Neural cell (in vitro differentiated cells): ENCODE results near the gene SP9. TPM values are rescaled to one million over a fixed set of nuclear protein-coding genes. Genes with fewer than 3 reads are reported as not detected.

Experiments used
- H2AFZ ChIP-seq: fragments of 200-600, 300-800 bp; sonication (generic), shearing (Covaris generic); 2 replicates; pipeline ENCODE4 v1.6.0; 2014; ENCODE audit warnings: low read depth, mild to moderate bottlenecking, antibody characterized with exemption, low read length, moderate library complexity
- H3F3A ChIP-seq: fragments of 200-600 bp; shearing (Covaris generic); 2 replicates; pipeline ENCODE4 v1.6.1; 2016; ENCODE audit warnings: mild to moderate bottlenecking, moderate library complexity, mixed read lengths, antibody characterized with exemption, low read length; ENCODE audit not compliant: insufficient read depth, poor library complexity, severe bottlenecking
- H3K27ac ChIP-seq: fragments of 200-600, 300-800 bp; sonication (generic), shearing (Covaris generic); 2 replicates; pipeline ENCODE4 v1.5.1; 2014; ENCODE audit warnings: mild to moderate bottlenecking, low read length, moderate library complexity
- H3K27me3 ChIP-seq: fragments of 300-800, 200-600 bp; sonication (generic), shearing (Covaris generic); 2 replicates; pipeline ENCODE4 v1.6.0; 2014; ENCODE audit warnings: mild to moderate bottlenecking, low read depth, low read length, moderate library complexity; ENCODE audit not compliant: insufficient read depth
- H3K36me3 ChIP-seq: fragments of 300-800, 200-600 bp; sonication (generic), shearing (Covaris generic); 2 replicates; pipeline ENCODE4 v1.5.1; 2014; ENCODE audit warnings: mild to moderate bottlenecking, antibody characterized with exemption, low read length, moderate library complexity; ENCODE audit not compliant: insufficient read depth
- H3K4me2 ChIP-seq: fragments of 300-800, 200-600 bp; sonication (generic), shearing (Covaris generic); 2 replicates; pipeline ENCODE4 v1.6.0; 2014; ENCODE audit warnings: mild to moderate bottlenecking, low read length
- H3K4me3 ChIP-seq: fragments of 300-800, 200-600 bp; sonication (generic), shearing (Covaris generic); 2 replicates; pipeline ENCODE4 v1.5.1; 2014; ENCODE audit warnings: mild to moderate bottlenecking, low read length, moderate library complexity
- H3K79me2 ChIP-seq: fragments of 200-600 bp; shearing (Covaris generic); replicated peaks from 2 replicates; pipeline ENCODE4 v1.6.0; 2014; ENCODE audit warnings: mild to moderate bottlenecking, low read length, moderate library complexity; ENCODE audit not compliant: insufficient read depth
- H3K9ac ChIP-seq: fragments of 300-800, 200-600 bp; sonication (generic), shearing (Covaris generic); 2 replicates; pipeline ENCODE4 v1.6.1; 2016; ENCODE audit warnings: mild to moderate bottlenecking, low read length, mixed read lengths
- H3K9me2 ChIP-seq: fragments of 200-600 bp; shearing (Covaris generic); 2 replicates; pipeline ENCODE4 v1.6.1; 2016; ENCODE audit warnings: mild to moderate bottlenecking, low read length, mixed read lengths; ENCODE audit not compliant: insufficient read depth
- H3K9me3 ChIP-seq: fragments of 200-600, 300-800 bp; sonication (generic), shearing (Covaris generic); 2 replicates; pipeline ENCODE4 v1.6.1; 2016; ENCODE audit warnings: mild to moderate bottlenecking, mixed run types, low read length, moderate library complexity, mixed read lengths
- H4K20me1 ChIP-seq: fragments of 200-600 bp; shearing (Covaris generic); 2 replicates; pipeline ENCODE4 v1.6.1; 2016; ENCODE audit warnings: mild to moderate bottlenecking, mixed run types; ENCODE audit not compliant: insufficient read depth
- EP300 ChIP-seq: fragments of 450-650 bp; conservative IDR thresholded peaks from 2 replicates; pipeline ENCODE4 v1.6.1; 2014; ENCODE audit warnings: antibody characterized with exemption, mild to moderate bottlenecking, moderate library complexity; ENCODE audit not compliant: poor library complexity, severe bottlenecking
- EZH2 ChIP-seq: fragments of 200-600, 300-800 bp; shearing (Covaris generic), sonication (generic); IDR thresholded peaks from 2 replicates; pipeline ENCODE4 v1.6.1; 2014; ENCODE audit warnings: antibody characterized with exemption, low read length, borderline replicate concordance, mild to moderate bottlenecking; ENCODE audit not compliant: insufficient read depth, poor library complexity, severe bottlenecking
- MXI1 ChIP-seq: fragments of 450-650 bp; conservative IDR thresholded peaks from 2 replicates; pipeline ENCODE4 v1.6.1; 2014; ENCODE audit warnings: antibody characterized with exemption, mild to moderate bottlenecking; ENCODE audit not compliant: poor library complexity, severe bottlenecking
- POLR2AphosphoS5 ChIP-seq: IDR thresholded peaks from 2 replicates; pipeline ENCODE4 v1.6.1; 2012
- RAD21 ChIP-seq: fragments of 450-650 bp; conservative IDR thresholded peaks from 2 replicates; pipeline ENCODE4 v1.6.1; 2014; ENCODE audit warnings: antibody characterized with exemption, mild to moderate bottlenecking, moderate library complexity
- SMC3 ChIP-seq: fragments of 450-650 bp; conservative IDR thresholded peaks from 2 replicates; pipeline ENCODE4 v1.6.1; 2014; ENCODE audit warnings: antibody characterized with exemption, mild to moderate bottlenecking, moderate library complexity; ENCODE audit not compliant: poor library complexity
- TAF1 ChIP-seq: IDR thresholded peaks from 2 replicates; pipeline ENCODE4 v1.6.1; 2012; ENCODE audit warnings: low read depth
- polyA plus RNA-seq: library from polyadenylated mRNA; depleted of rRNA; stranded (reverse); fragments of >200 nt; gene quantifications from 2 replicates; pipeline ENCODE4 v1.2.3, GENCODE V29; 2014
- TF ChIP-seq, protein P1 (sequence below): fragments of 450-650 bp; IDR thresholded peaks from 2 replicates; pipeline ENCODE4 v1.5.1; 2014; ENCODE audit warnings: antibody characterized with exemption, mild to moderate bottlenecking, moderate library complexity; ENCODE audit not compliant: poor library complexity, severe bottlenecking
- TF ChIP-seq, protein P2 (sequence below): IDR thresholded peaks from 2 replicates; pipeline ENCODE4 v1.6.1; 2012; ENCODE audit warnings: borderline replicate concordance

Gene SP9
- polyA plus RNA-seq, 1 donor from 2014 or later = 1.6 TPM

DNA sequence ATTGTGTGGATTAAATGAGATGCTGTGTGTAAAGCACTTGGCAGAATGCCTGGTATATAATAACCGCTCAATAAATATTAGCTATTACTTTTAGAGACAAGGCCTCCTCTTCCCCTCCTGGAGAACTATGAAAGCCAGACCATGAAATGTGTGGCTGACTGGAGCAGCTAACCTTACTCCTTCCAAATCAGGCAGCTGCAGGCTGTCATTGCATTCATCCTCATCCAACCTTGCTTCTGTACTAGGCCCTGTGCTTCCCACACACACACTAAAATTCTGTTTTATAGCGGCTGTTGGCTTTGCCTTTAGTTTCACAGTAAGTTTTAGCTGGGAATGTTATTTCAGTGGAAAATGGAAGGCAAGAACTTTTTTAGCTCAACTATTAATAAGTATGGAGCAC, 10.2 kb upstream of the SP9 start:
- Histone ChIP-seq H3K27ac (no peak overlapping the region), H3K36me3 (no peaks in the 10 kb centered on the region), H2AFZ (no peak overlapping the region), H3K79me2 (no peaks in the 10 kb centered on the region), H3K4me3 (no peak overlapping the region), H3K4me2 (no peak overlapping the region), H3K9ac (no peak overlapping the region), H3K9me3 (no peaks in the 10 kb centered on the region), H3K9me2 (no peaks in the 10 kb centered on the region), H4K20me1 (no peaks in the 10 kb centered on the region), H3K27me3 (peaks cover 55% of the 10 kb centered on the region), H3F3A (no peaks in the 10 kb centered on the region)
- TF ChIP-seq, protein P1, sequence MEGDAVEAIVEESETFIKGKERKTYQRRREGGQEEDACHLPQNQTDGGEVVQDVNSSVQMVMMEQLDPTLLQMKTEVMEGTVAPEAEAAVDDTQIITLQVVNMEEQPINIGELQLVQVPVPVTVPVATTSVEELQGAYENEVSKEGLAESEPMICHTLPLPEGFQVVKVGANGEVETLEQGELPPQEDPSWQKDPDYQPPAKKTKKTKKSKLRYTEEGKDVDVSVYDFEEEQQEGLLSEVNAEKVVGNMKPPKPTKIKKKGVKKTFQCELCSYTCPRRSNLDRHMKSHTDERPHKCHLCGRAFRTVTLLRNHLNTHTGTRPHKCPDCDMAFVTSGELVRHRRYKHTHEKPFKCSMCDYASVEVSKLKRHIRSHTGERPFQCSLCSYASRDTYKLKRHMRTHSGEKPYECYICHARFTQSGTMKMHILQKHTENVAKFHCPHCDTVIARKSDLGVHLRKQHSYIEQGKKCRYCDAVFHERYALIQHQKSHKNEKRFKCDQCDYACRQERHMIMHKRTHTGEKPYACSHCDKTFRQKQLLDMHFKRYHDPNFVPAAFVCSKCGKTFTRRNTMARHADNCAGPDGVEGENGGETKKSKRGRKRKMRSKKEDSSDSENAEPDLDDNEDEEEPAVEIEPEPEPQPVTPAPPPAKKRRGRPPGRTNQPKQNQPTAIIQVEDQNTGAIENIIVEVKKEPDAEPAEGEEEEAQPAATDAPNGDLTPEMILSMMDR = no peak
- TF ChIP-seq EZH2 (no peak), SMC3 (no peak), POLR2AphosphoS5 (no peak), EP300 (no peak), RAD21 (no peak), MXI1 (no peak), TAF1 (no peak)
- TF ChIP-seq, protein P2, sequence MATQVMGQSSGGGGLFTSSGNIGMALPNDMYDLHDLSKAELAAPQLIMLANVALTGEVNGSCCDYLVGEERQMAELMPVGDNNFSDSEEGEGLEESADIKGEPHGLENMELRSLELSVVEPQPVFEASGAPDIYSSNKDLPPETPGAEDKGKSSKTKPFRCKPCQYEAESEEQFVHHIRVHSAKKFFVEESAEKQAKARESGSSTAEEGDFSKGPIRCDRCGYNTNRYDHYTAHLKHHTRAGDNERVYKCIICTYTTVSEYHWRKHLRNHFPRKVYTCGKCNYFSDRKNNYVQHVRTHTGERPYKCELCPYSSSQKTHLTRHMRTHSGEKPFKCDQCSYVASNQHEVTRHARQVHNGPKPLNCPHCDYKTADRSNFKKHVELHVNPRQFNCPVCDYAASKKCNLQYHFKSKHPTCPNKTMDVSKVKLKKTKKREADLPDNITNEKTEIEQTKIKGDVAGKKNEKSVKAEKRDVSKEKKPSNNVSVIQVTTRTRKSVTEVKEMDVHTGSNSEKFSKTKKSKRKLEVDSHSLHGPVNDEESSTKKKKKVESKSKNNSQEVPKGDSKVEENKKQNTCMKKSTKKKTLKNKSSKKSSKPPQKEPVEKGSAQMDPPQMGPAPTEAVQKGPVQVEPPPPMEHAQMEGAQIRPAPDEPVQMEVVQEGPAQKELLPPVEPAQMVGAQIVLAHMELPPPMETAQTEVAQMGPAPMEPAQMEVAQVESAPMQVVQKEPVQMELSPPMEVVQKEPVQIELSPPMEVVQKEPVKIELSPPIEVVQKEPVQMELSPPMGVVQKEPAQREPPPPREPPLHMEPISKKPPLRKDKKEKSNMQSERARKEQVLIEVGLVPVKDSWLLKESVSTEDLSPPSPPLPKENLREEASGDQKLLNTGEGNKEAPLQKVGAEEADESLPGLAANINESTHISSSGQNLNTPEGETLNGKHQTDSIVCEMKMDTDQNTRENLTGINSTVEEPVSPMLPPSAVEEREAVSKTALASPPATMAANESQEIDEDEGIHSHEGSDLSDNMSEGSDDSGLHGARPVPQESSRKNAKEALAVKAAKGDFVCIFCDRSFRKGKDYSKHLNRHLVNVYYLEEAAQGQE = no peak

DNA sequence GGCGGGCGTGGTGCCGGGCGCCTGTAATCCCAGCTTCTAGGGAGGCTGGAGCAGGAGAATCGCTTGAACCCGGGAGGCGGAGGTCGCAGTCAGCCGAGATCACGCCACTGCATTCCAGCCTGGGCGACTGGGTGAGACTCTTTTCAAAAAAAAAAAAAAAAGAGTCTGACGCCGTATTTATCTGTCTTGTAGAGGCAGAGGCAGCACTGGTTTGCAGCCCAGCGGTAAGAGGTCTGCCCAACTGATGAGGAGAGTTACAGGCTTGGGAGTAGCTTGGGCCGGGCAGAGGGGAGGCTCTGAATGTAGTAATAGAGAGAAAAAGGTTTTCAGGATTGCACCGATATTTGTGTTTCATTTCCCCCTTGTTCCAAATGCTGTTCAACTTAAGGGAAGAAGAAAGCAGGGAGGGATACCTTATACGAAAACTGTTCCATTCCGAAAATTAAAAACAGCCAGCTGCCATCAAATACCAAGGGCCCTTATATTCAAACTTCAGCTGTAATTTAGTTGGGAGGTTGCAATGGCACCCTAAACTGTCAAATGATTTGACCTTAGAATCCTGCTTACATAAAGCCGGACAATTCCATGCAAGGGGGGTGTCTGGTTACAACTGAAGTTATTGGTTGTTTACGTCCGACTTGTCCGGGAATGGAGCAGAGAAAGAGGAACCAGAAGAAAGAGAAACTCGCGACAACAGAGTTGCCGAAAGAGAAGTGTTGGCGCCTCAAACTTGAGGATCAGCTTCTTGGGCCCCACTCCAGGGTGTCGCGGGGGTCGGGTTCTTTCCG, 9.2 kb upstream of the SP9 start:
- H3K79me2 ChIP-seq = no peaks in the 10 kb centered on the region
- no peaks in the 10 kb centered on the region for H3K9me3 ChIP-seq
- H3K9me2 ChIP-seq = no peaks in the 10 kb centered on the region
- H3K27me3 ChIP-seq = peaks cover 65% of the 10 kb centered on the region
- no peak overlapping the region for H3K9ac ChIP-seq
- H3K4me3 ChIP-seq = no peak overlapping the region
- H4K20me1 ChIP-seq = no peaks in the 10 kb centered on the region
- no peak overlapping the region for H3K27ac ChIP-seq
- H3K36me3 ChIP-seq = no peaks in the 10 kb centered on the region
- H3F3A ChIP-seq = no peaks in the 10 kb centered on the region
- H3K4me2 ChIP-seq = no peak overlapping the region
- no peak overlapping the region for H2AFZ ChIP-seq
- TF ChIP-seq POLR2AphosphoS5 (no peak), EP300 (no peak), SMC3 (no peak), TAF1 (no peak), RAD21 (no peak)
- TF ChIP-seq, protein P2 = no peak
